HG03558 (cell line): ENCODE measurements around the gene CDH20.
"Not testable (repeated sequence)": the region's sequence is repeated elsewhere in the genome, so short reads cannot be mapped to it uniquely, and the experiment has no call there.

Experiments
- ATAC-seq: cut with Tn5 transposase; IDR thresholded peaks from one replicate; pipeline ENCODE4 v1.9.1; 2021; ENCODE audit warnings: moderate number of reproducible peaks; ENCODE audit not compliant: unreplicated experiment; ENCODE audit errors: extremely low read depth

CDH20 gene

GRCh38 chr18:61340148-61340547 is 6.9 kb downstream of the CDH20 start:
- no peak for ATAC-seq

- no peak for ATAC-seq
These were observed 15.0 kb downstream of the CDH20 start for GRCh38 chr18:61348230-61348629.

- ATAC-seq, result no peak
These were observed 17.3 kb downstream of the CDH20 start for GRCh38 chr18:61350578-61350977.

GRCh38 chr18:61352059-61352458 is 18.8 kb downstream of the CDH20 start:
- ATAC-seq, result no peak

- no peak for ATAC-seq
These were observed 19.4 kb downstream of the CDH20 start for GRCh38 chr18:61352611-61353010.

GRCh38 chr18:61360404-61361383 is 27.5 kb downstream of the CDH20 start:
- ATAC-seq, result peak; percentile 91

- no peak for ATAC-seq
These were observed 29.3 kb downstream of the CDH20 start for GRCh38 chr18:61362511-61362910.

GRCh38 chr18:61364953-61365352 is 31.7 kb downstream of the CDH20 start:
- no peak for ATAC-seq

- ATAC-seq, result no peak
These were observed 34.8 kb downstream of the CDH20 start for GRCh38 chr18:61368001-61368400.

- ATAC-seq, result not testable (repeated sequence)
These were observed 36.4 kb downstream of the CDH20 start for GRCh38 chr18:61369671-61370070.

GRCh38 chr18:61371111-61371510 is 37.9 kb downstream of the CDH20 start:
- ATAC-seq, result no peak

- no peak for ATAC-seq
These were observed 46.6 kb downstream of the CDH20 start for GRCh38 chr18:61379827-61380226.

GRCh38 chr18:61388010-61388409 is 54.8 kb downstream of the CDH20 start:
- no peak for ATAC-seq

- no peak for ATAC-seq
These were observed 61.8 kb downstream of the CDH20 start for GRCh38 chr18:61394983-61395382.

- no peak for ATAC-seq
These were observed 64.0 kb downstream of the CDH20 start for GRCh38 chr18:61397222-61397621.

- no peak for ATAC-seq
These were observed 65.9 kb downstream of the CDH20 start for GRCh38 chr18:61398961-61399705.

GRCh38 chr18:61400016-61400635 is 66.9 kb downstream of the CDH20 start:
- no peak for ATAC-seq

GRCh38 chr18:61400716-61401115 is 67.5 kb downstream of the CDH20 start:
- no peak for ATAC-seq

- ATAC-seq, result no peak
These were observed 69.5 kb downstream of the CDH20 start for GRCh38 chr18:61402726-61403125.

- ATAC-seq, result no peak
These were observed 80.2 kb downstream of the CDH20 start for GRCh38 chr18:61413396-61413795.

- ATAC-seq, result no peak
These were observed 80.9 kb downstream of the CDH20 start for GRCh38 chr18:61414086-61414485.
